Stimulated activated CD8-positive, alpha-beta memory T cell treated with anti-CD3 and anti-CD28 coated beads, Interleukin-2, amount 100 ng/mL, for 1 hour (primary cell): ENCODE data around the gene MGAT4B.

ENCODE experiments used
- DNase-seq, 2 donors: peaks; one replicate each; pipeline ENCODE4 v3.0.0-alpha.2; 2020; ENCODE audit warnings: low read depth in 2 of 2

MGAT4B gene

GRCh38 chr5:179771311-179771895, 35.3 kb downstream of the MGAT4B start:
- no peak for DNase-seq

- no peak for DNase-seq
Measured at GRCh38 chr5:179769796-179770195, 36.9 kb downstream of the MGAT4B start.

- DNase-seq: no peak
Measured at GRCh38 chr5:179769271-179769670, 37.4 kb downstream of the MGAT4B start.

DNA sequence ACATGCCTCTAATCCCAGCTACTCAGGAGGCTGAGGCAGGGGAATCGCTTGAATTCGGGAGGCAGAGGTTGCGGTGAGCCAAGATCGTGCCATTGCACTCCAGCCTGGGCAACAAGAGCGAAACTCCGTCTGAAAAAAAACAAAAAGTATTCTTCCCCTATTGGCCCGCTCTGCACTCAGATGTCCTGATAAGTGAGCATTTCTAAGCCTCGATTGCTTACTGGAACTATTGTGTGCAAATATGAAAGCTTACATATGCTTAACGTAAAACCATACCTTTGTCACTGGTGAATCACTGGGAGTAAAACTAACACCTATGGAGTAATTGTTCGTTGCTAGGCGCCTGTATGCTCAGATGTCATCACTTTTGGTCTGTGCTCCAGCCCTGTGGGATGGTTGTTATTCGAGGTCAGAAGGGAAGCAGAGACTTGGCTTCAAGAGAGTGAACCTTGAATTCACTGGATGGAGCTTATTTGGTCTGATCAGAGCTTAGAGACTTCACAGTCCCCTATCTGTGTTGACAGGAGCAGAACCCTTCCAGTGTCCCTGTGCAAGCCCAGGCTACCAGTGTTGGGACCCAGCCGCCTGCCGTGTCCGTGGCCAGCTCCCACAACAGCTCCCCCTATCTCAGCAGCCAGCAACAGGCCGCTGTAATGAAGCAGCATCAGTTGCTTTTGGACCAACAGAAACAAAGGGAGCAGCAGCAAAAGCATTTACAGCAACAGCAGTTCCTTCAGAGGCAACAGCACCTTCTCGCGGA, 38.2 kb downstream of the MGAT4B start:
- DNase-seq: no peak

DNA sequence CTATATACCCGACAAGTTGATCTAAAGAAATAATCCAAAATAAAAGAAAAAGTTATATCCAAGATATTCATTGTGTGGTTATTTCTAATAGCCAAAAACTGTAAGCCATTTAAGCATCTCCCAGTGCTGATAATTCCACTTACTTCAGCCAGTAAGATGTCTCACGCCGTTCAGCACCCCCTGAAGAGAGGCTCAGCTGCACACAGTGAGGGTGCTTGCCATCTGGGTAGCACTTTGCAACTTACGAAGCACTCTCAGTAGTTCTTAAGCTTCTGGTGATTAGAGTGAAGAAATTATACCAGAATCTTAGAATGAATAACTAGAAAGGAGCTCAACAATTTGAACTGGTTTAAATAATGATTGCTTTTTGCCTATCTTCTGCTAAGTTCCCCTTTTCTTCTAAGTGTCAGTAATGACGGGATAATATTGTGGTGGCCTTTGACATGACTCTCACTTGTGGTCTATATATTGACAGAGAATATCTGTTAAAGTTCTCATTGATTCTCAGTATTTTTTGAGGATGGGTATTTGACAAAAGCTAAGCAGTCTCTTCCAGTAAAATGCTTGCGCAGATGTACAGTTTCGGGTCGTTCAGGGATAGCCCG, 39.1 kb downstream of the MGAT4B start:
- no peak for DNase-seq

DNA sequence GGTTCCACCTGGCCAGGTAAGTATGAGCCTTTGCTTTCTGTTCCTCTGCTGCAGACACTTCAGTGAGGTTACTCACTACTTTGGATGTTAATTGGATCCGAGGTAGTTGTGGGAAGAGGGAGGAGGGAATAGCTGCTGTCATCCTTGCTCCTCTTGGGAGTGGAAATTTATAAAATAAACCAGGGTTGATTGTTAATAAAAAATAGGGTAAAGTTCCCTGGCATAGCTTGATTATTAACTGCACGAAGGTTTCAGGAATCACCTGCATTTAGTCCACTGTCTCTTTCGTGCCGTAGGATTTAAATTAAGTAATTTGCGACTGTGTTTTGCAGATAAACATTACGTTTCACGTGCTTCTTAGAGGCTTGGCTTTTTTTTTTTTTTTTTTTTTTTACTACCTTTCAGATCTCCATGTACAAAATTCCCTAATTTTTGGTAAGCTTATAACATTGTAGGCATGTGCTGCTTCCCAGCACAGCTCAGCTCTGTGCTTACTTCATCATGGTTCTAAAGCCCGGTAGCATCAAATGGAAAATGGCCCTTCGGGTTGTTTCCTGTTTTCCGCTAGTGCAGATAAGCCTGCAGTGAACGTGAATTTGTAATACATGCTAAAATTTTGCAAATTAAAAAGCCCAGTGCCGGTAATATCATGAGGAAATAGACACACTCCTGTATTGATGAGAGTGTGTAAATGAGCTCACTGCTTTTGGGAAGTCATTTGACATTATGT, 39.8 kb downstream of the MGAT4B start:
- DNase-seq: no peak

DNA sequence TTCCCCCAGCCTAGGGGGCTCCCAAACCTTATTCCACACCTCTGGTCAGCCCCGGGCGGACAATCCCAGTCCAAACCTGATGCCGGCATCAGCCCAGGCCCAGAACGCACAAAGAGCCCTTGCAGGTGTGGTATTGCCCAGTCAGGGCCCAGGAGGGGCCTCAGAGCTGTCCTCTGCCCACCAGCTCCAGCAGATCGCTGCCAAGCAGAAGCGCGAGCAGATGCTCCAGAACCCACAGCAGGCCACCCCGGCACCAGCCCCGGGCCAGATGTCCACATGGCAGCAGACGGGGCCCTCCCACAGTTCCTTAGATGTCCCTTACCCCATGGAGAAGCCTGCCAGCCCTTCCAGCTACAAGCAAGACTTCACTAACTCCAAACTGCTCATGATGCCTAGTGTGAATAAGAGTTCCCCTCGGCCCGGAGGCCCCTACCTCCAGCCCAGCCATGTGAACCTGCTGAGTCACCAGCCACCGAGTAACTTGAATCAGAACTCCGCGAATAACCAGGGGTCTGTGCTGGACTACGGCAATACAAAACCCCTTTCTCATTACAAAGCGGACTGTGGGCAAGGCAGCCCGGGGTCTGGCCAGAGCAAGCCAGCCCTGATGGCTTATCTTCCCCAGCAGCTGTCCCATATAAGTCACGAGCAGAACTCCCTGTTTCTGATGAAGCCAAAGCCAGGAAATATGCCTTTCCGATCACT, 40.5 kb downstream of the MGAT4B start:
- no peak for DNase-seq

DNA sequence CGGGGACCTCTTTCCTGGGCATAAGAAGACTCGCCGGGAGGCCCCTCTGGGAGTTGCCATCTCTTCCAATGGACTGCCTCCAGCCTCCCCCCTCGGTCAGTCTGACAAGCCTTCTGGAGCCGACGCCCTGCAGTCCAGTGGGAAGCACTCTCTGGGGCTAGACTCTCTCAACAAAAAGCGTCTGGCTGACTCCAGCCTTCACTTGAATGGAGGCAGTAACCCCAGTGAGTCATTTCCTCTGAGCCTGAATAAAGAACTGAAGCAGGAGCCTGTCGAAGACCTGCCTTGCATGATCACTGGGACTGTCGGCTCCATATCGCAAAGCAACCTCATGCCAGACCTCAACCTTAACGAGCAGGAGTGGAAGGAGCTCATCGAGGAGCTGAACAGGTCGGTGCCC, 41.3 kb downstream of the MGAT4B start:
- no peak for DNase-seq

- DNase-seq: no peak
Measured at GRCh38 chr5:179764056-179764455, 42.6 kb downstream of the MGAT4B start.

- peak; percentile 23 to 26 for DNase-seq
Measured at GRCh38 chr5:179763215-179763945, 43.3 kb downstream of the MGAT4B start.

DNA sequence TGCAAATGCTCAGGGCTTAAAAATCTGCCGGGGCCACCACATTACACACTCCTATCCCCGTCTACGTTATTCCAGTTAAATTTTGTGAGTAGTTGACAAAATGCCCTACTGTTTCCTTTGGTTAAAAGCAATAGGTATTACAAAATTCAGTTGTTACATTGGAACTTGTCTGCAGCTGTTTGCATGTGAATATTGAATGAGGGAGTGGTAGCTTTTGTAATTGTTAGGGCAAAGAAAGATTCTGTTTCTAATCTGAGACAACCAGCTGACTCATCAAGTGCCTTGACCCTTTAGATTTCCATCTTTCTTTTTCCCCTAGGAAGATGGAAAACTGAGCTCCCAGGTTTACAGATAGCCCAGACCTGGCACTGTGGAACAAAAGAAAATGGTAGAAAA, 43.9 kb downstream of the MGAT4B start:
- DNase-seq: no peak

DNA sequence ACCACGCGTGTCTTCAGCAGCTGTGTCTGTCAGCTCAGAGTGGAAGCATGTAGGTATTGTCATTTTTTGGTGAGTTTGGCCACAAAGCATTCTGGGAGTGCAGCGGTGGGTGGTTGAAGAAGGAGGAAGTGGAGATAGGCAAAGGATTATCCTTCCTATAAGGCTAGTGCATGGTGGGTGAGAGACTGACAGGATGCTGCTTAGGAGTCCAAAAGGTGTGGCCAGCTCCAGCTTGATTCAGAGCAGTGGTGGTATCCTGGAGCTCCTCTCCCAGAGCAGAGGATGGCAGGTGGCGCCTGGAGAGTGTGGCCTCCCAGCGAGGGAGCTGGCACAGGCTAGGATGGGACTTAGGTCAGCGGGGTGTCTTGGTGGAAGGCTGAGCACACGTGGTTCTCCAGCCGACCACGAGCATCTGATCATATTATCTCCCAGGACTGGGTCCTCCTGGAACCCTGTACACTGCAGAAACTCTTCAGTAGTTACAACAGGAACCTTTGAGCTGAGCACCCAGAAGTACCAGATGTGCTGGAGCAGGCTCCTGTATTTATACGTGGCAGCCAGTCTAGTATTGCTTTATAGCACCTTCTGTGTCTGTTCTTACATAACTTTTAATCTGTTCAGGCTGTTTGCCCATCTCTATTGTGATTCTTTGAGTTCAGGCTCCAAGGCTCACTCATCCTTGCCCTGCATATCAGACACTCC, 44.4 kb downstream of the MGAT4B start:
- no peak for DNase-seq

GRCh38 chr5:179759581-179760551, 46.8 kb downstream of the MGAT4B start:
- DNase-seq: no peak

DNA sequence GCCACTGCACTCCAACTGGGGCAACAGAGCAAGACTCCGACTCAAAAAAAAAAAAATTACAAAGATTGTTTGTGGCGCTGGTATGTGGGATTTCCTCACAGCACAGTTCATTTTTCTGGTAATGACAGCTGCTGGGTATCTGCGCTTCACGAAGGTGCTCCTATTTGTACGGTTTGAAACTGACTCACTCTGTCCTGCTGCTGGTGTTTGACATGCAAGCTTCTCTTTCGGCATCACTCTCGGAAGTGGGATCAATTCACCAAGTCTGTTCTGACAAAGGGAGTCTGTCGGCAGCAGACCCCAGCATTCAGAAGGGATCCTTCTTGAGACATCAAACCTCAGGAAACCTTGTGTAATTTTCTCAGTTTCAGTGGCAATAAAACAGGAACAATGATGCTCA, 47.7 kb downstream of the MGAT4B start:
- no peak for DNase-seq

- no peak for DNase-seq
Measured at GRCh38 chr5:179755022-179755421, 51.6 kb downstream of the MGAT4B start.

DNA sequence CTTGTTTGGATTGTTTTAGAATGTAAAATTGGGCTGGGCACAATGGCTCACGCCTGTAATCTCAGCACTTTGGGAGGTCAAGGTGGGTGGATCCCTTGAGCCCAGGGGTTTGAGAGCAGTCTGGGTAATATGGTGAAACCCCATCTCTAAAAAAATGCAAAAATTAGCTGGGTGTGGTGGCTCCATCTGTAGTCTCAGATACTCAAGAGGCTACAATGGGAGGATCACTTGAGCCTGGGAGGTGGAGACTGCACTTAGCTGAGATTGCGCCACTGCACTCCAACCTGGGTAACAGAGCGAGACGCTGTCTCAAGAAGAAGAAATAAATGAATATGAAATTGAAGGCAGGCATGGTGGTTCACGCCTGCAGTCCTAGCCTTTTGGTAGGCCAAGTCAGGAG, 52.7 kb downstream of the MGAT4B start:
- DNase-seq: no peak

DNA sequence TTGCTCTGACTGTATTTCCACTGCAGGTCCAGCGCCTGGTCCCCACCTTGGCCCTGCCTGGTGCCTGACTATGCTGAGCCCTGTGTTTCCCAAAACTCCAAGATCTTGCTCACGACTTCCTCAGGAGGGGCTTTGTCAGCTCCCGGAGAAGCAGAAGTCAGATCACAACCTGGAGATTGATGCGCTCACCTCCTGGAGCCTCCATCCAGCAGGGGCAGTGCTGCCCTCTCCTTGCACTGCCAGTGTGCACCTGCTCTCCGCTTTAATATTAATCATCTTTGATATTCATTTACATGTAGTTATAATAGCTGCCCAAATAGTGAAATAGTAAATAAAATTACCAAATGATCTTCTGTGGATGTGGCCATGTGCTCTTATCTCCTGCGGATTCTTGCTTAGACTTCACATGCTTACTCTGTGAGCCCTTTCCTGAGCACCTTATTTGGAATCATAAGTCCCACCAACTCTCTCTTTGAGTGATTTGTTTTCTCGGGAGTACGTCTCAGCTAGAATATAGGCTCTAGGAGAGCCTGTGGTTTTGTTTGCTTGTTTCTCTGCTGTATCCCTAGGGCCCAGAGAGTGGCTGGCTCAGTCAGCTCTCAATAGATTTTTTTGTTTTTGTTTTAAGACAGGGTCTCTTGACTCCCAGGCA, 56.7 kb downstream of the MGAT4B start:
- DNase-seq: no peak

DNA sequence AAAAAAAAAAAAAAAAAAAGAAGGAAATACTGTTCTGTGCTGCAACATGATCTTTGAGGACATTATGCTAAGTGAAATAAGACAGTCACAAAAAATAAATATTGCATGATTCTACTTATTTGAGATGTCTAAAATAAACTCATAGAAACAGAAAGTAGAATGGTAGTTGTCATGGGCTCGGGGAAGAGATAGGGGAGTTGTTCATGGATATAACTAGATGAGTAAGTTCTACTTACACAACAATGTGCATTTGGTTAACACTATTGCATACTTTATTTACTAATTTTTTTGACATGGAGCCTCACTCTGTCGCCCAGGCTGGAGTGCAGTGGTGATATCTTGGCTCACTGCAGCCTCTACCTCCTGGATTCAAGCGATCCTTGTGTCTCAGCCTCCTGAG, 58.9 kb downstream of the MGAT4B start:
- no peak for DNase-seq
